H1 (cell line): ENCODE results near the gene ZNF501. TPM values are rescaled to one million over a fixed set of nuclear protein-coding genes. Genes with fewer than 3 reads are reported as not detected.

ENCODE experiments used
- polyA plus RNA-seq, 7 experiments: library from polyadenylated mRNA; depleted of rRNA in 3 of 7; stranded (reverse) in 5 of 7; unstranded in 2 of 7; fragments of >200 nt in 5 of 7; fragments of 200-250 nt in 2 of 7; gene quantifications; 1 replicate in 5 of 7; 2 replicates in 1 of 7; 4 replicates in 1 of 7; pipeline versions ENCODE4 v1.2.1 to v1.2.3, GENCODE V29; 2011 to 2013; ENCODE audit warnings: missing spikeins in 2 of 7, mixed read lengths in 2 of 7
- total RNA-seq: library from RNA; stranded (reverse); fragmentation: NEBNext Ultra II Directional; extraction: Animal tissue kit (Norgen Biotek cat#: 25700); gene quantifications from 2 replicates; pipeline ENCODE4 v1.2.1, GENCODE V29; 2021

The ZNF501 gene
- total and polyA plus RNA-seq, 2 of the 8 experiments (the other 6 are each of a cell fraction or from before 2014, with no cell fraction given): 1.6 to 5.3 TPM

Other genes with a start within 250 kb of the ZNF501 start
- gene ZKSCAN7, start 174.4 kb upstream of the ZNF501 start, total RNA-seq: 8.5 and 8.9 TPM in 2 replicates
- gene ZKSCAN7, start 174.4 kb upstream of the ZNF501 start, polyA plus RNA-seq (2011; rRNA removed): 5.5 and 10.2 TPM in 2 replicates
- gene ZNF660, start 144.7 kb upstream of the ZNF501 start, total RNA-seq: 11.7 and 13.0 TPM in 2 replicates
- 2.0 and 3.1 TPM in 2 replicates for gene ZNF660, start 144.7 kb upstream of the ZNF501 start, polyA plus RNA-seq (2011; rRNA removed)
- gene ZNF197, start 104.6 kb upstream of the ZNF501 start, total RNA-seq: 16.1 and 16.8 TPM in 2 replicates
- gene ZNF197, start 104.6 kb upstream of the ZNF501 start, polyA plus RNA-seq (2011; rRNA removed): 3.9 and 4.0 TPM in 2 replicates
- gene ZNF35, start 80.9 kb upstream of the ZNF501 start, total RNA-seq: 19.0 and 20.0 TPM in 2 replicates
- 2.0 and 2.9 TPM in 2 replicates for gene ZNF35, start 80.9 kb upstream of the ZNF501 start, polyA plus RNA-seq (2011; rRNA removed)
- gene ZNF502, start 17.0 kb upstream of the ZNF501 start, total RNA-seq: 3.5 and 3.8 TPM in 2 replicates
- 0.61 and 1.5 TPM in 2 replicates for gene ZNF502, start 17.0 kb upstream of the ZNF501 start, polyA plus RNA-seq (2011; rRNA removed)
- gene KIAA1143, start 32.0 kb downstream of the ZNF501 start, total RNA-seq: 65.1 and 67.2 TPM in 2 replicates
- gene KIAA1143, start 32.0 kb downstream of the ZNF501 start, polyA plus RNA-seq (2011; rRNA removed): 10.9 and 16.2 TPM in 2 replicates
- gene KIF15, start 32.2 kb downstream of the ZNF501 start, total RNA-seq: 25.5 and 26.4 TPM in 2 replicates
- gene KIF15, start 32.2 kb downstream of the ZNF501 start, polyA plus RNA-seq (2011; rRNA removed): 2.3 and 4.2 TPM in 2 replicates
- gene TMEM42, start 132.3 kb downstream of the ZNF501 start, total RNA-seq: 10.8 and 11.2 TPM in 2 replicates
- 41.4 and 42.6 TPM in 2 replicates for gene TMEM42, start 132.3 kb downstream of the ZNF501 start, polyA plus RNA-seq (2011; rRNA removed)
- not detected in 2 replicates for gene TGM4, start 145.0 kb downstream of the ZNF501 start, total RNA-seq
- 0.02 TPM in 2 replicates for gene TGM4, start 145.0 kb downstream of the ZNF501 start, polyA plus RNA-seq (2011; rRNA removed)
- 67.4 and 77.4 TPM in 2 replicates for gene ZDHHC3, start 246.5 kb downstream of the ZNF501 start, total RNA-seq
- 88.7 and 102 TPM in 2 replicates for gene ZDHHC3, start 246.5 kb downstream of the ZNF501 start, polyA plus RNA-seq (2011; rRNA removed)
- gene EXOSC7, start 246.6 kb downstream of the ZNF501 start, total RNA-seq: 86.3 and 94.5 TPM in 2 replicates
- gene EXOSC7, start 246.6 kb downstream of the ZNF501 start, polyA plus RNA-seq (2011; rRNA removed): 75.1 and 92.7 TPM in 2 replicates